DMS153 (cell line): ENCODE data around the gene FAM180A.

Experiments
- DNase-seq: peaks from one replicate; lab custom pipeline; 2025; lab: John Stamatoyannopoulos, UW

Gene FAM180A

DNA sequence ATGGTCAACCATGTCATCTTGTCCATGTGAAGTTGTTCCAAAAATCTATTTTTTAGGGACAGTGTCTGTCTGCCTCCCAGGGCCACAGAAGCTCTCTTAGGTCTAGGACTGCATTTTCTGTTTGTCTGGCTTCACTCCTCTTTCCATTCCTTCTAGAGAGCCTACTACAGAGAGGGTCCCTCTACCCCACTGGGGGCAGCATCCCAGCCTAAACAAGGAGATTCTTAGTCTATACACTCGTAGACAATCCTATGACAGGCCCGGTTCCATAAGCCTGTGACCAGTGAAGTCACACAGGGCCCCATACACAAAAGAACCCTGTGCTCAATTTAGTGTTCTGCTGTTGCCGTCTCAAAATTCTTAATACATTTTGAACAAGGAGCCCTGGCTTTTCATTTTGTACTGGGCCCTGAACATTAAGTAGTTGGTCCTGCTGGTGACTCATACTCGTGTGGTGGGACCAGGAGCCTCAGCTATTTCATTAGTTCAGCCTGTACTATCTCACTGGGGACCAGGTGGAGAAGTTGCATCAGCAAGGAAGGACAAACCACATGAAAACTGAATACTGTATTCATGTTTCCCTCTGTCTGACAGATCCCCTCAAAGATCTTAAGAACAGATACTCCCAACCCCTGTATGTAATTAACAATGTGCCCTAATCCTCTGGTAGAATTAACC, 23.5 kb upstream of the FAM180A start:
- DNase-seq, result no peak

DNA sequence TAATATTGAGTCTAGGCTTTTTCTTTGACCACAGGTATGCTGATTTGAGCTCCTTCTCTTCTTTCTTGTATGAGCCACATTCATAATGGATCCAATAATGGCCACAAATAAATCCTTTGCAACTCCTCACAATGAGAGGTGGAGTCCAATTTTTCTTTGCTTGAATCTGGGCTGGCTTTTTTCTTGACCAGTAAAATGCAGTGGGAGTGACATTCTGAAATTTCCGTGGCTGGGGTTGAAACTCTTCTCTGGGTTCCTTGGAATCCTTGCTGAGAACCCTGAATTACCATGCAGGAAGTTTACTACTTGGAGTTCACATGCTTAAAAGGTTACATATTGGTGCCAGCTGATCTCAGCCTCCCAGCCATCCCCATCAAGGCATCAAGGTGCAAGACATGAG, 22.4 kb upstream of the FAM180A start:
- DNase-seq, result no peak

DNA sequence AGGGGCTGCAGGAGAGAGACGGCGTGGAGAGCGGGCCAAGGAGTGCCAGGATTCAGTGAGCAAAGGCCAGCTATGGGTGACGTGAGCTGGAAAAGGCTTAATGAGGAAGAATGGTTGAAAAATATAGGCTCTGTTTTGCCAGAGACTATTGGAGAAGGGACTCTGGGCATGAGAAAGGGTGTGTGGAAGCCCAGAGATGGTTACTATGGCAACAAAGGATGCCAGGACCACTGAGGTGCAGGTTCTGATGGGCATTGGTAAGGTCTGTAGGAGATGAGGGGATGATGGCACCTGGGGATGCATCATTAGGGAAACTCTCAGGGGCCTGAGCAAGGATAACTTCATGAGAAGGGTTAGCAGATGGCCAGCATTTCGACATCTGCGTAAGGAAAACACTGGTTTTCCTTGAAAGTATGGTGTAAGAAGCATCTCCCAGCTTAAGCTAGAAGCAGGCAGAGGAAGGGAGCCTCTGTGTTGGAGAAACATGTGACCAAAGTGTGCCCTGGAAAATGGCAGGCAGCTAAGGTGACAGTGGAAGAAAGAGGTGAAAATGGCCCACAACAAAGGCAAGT, 21.6 kb upstream of the FAM180A start:
- no peak for DNase-seq

DNA sequence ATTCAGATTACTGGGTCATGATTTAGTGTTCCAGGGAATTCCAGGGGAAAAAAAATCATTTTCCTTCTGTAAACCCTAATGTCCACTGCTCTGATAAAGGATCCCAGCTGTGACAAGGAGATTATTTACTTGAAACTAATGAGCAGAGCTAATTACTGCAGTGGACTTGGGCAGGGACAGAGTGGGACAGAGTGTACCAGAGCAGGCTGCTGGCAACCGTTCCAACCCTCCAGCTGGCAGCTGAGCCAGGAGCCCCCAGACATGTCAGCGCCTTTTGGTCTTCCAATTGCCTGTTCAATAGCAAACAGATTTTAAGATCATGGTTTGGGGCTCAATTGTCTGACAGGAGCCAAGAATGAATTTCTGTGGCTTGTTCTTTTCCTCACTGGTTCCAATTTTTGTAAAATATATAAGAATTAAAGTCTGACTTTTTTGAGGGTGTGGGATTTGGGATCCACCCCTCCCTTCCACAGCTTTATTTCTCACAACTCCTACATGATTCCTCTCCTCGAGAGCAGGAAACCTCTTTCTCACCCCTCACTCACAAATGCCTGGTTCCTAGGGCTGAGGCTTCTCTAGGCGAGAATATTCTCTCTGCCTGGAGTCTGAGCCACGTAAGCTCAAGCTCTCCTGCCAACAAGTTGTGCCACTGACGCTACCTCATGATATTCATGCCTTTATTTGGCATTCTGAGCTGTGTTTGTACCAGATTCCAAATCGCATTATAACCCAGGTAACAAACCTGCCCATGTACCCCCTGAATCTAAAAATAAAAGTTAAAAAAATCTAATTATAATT, 20.6 kb upstream of the FAM180A start:
- no peak for DNase-seq

DNA sequence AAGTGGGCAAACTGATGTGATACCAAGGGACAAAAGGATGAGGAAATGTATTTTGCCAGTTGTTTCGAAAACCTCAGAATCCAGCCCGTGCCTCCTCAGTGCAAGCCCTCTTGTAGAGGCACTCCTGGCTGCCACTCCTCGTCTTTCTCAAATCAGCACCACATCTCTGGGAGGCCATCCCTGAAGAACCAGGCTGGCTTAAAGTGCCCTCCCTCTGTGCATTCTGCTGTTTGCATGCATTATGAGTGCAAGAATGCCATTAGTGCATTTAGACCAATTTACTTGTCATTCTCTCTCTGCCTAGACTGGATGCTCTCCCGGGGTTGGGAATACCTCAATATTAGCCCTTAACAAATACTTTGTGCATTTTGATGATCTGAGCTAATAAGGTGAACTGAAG, 19.9 kb upstream of the FAM180A start:
- no peak for DNase-seq

DNA sequence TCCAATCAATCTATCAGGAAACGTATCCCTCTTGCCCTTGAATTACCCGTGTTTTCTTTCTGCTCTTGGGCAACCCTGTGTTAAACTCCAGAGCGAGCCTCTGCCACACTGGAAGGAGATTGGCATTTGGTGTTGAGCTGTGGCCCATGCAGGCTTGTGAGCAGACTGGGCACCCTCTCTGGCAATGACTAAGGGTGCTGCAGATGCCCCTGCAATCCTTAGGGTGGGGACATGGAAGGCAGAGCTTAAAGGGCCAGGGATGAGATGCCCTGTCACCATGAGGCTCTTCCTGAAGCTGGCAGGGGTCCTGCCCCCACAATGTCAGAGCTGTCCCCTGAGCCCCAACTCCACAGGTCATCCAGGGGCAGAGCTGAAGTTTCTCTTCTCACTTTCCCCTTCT, 19.5 kb upstream of the FAM180A start:
- no peak for DNase-seq

DNA sequence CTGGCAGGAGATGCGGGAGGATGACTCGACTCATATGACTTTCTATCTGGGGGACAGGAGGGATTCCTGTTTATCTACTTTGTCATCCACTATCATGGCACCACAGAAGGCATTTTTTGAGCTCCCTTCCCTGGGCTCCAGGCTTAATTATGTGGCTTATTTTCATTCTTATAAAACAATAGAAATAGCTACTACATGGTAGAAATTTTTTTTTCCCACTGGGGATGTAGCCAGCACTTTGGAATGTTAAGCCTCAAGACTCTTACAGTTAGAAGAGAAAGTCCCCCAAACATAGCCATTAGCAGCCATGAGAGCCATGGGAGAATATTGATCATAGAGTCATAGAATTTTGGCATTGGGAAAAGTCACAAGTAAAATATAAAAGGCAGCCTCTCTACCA, 14.6 kb upstream of the FAM180A start:
- no peak for DNase-seq

DNA sequence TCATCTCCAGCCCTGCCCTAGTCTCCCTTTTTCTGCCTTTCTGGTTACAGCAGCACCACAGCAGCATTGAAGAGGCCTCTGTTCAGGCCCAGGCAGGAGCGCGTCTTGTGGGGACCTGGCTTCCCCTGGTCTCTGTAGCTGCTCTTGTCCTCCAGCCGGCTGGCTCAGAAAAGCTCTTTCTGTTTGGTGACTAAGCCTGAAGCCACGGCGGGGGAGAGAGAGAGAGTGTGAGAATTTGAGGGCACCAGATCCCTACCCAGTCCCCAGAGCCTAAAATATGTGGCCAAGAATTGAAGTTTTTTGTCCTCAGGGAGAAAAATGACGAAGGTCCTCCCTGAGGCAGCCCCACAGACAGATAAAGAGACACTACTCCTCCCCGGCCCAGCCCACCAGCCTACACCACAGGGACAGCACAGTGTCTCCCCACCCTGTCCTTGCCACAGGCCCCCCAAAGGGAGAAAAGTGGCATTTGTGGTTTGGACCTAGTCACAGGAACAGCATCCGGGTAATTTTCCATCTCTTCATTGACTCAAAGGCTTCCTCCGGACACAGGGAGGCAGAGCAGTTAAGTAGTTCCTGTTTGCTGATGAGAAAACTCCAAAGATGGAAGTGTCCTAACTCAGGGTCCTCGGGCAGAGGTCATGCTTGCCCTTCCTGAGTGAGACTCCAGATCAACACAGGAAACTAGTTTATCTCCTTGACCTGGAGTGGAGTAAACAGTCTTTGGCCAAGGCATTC, 13.3 kb upstream of the FAM180A start:
- no peak for DNase-seq

DNA sequence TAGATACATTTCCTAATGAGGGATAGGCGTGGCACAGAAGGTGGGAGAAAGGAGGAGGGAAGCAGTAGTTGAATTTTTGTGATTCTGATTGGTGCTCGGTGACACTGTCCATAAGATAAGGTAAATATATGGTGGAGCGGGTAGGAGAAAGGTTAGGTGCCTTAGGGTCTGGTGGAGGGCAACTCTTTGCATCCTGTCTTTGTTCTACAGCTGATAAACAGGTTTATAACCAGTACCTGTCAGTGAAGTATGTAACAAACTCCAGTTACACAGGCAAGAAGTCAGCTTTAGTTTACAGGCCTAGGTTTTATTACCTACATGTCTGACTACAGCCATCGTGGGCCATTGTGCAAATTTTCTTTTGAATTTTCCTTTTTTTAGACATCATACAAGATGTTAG, 10.9 kb upstream of the FAM180A start:
- DNase-seq, result no peak

DNA sequence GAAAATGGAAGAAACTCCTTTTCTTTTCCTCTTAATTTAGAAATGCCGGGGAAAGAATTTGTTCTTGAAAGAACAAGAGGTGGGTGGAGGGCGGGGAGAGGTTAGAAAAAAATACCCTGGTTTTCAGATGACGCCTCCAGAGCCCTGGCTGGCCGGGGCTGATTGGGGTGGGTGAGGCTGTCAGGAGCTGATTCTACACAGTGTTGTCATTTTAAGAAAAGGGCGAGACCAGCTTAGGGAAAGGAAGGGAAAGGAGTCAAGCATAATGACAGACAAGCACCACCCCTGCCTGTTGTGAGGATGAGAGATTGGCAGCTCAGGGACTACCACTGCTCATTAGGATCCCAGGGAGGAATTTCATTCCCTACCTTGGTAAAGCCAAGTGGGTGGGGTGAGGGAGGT, 9.9 kb upstream of the FAM180A start:
- no peak for DNase-seq

DNA sequence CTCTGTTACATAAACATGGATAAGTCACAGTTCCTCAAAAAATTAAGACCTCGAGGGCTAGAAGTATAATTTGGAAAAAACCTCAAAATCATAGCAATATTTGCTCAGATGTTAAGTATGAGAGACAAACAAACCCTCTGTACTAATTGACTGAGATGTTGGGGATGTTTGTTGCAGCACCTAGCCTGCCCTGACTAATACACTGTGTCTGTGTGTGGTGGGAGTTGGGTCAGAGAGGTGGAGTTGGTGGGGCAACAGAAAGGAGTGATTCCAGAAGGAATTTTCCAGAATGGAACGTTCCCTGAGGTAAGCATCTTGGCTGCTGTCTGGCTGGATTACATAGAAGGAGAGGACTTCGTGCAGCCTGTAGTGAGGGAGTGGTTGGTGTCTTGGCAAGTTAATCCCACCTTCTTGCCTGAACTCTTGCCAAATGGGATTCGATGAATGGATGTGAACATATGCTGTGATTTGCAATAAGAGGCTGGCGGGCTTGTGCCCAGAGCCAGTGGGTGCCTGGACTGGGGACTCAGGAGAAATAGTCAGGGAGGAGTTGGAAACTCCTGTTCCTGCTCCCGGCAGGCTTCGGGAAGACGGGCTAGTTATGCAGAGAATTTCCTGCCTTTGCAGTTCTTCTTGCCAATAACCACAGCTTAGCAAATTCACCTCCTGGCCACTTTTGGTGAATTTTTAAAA, 9.3 kb upstream of the FAM180A start:
- DNase-seq, result no peak

DNA sequence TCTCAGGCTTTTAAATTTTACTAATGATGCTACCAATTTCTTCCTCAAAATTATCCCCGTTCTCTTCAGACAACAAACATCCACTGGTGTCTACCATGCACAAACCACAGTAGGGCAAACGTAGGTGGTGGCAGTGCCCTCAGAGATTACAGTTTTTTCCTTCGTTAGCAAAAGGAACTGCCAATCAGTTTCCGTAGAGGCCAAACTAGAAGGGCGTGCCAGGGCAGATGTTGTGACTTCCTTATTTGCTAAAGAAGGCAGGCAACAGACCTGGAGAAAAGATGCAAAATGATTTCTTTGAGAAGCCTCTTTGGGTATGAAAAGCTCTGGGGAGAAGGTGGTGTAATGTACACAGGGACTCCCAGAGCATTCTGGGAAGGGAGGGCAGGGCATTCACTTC, 7.6 kb upstream of the FAM180A start:
- no peak for DNase-seq

DNA sequence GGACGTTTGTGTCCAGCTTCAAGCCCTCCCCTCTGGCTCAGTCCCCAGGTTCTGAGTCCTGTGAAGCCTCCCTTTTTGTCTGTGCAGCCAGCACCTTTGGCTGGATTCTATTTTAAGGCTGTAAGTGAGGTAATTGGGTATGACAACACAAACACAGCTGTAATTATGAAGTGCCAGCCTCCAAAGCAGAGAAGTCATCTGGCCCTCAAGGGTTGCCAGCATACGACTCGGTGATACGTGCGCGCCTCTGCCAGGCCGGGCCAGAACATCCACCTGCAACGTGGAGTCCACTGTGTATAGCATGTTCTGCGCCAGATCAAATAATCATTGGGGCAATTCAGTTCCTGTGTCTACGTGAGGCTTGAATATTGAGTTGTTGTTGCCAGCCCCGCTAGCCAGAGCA, 6.7 kb upstream of the FAM180A start:
- peak; percentile 17 for DNase-seq

DNA sequence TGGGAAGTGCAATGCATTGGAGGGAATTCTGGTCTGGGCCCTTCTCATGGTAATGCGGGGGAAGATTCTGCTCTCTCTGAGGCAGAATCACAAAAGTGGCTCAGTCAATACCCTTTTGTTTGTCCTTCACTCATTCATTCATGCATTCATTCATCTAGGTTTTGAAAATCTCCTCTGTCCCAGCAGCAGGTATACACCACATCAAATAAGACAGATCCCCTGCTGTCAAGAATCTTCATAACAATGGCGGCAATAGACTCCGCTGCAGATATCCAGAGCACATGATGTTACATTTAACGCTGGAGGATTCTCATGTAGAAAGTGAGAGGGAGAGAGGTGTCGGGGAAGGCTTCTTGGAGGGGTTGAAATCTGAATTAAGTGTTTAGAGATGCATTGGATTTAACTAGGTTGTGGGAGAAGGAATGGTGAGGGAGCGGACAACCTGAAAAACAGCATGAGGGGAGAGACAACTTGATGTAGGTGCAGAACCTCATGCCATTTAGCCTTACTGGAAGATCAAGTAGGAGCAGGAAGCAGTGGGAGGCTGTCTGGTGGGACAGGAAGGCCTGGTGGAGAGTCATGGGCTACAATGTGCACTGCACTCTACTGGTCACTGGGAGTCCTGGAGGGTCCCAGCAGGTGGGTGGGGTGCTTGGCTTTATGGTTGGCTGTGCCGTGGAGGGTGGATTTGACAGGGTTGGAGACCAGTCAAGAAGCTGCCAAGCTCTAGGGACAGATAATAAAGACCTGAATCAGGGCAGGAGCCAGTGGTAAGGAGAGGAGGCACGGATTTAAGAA, 5.2 kb upstream of the FAM180A start:
- no peak for DNase-seq

DNA sequence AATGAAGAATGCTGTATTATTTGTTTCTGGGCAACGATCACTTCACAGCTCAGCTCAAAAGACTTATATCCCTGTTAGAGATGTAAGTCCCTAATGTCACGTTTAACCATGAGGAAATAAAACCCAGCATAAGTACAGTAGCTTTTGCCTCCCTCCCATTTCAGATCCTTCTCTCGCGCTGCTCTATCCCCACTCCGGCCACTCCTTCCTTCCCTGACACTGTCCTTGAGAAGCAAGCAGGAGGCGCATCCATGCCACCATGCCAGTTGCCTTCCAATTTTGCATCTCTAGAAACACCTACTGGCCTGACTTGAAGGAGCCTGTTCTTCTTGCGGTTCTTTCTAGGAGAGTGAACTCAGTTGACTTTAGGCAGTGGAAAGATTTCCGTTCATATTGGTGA, 1.2 kb downstream of the FAM180A start:
- DNase-seq, result no peak

DNA sequence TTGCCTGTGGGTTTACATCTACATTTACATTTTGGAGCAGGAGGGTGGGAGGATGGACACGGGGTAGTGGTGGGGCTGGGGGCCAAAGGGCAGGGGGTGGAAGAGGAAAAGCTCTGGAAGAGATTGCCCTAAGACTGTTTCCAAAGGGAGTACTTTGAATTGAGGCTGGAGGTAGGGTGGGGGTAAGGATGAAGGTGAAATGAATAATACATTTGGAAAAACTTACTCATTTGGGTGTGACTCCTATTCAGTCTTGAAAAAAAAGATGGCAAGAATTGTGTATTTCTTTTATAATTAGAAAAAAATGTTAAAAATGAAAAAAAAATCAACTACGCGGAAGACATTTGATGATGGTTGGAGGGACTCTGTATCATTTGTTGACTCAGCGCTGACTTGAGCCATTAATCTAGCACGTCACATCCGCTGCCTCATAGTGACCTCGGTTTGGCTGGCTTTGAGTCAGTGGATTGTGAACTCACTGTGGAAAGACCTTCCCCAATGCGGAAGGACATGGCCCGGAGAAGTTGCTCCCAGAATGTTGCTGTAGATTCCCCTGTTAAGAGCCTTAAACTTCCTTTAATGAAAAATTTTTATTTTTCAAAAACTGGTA, 2.8 kb downstream of the FAM180A start:
- DNase-seq, result no peak

DNA sequence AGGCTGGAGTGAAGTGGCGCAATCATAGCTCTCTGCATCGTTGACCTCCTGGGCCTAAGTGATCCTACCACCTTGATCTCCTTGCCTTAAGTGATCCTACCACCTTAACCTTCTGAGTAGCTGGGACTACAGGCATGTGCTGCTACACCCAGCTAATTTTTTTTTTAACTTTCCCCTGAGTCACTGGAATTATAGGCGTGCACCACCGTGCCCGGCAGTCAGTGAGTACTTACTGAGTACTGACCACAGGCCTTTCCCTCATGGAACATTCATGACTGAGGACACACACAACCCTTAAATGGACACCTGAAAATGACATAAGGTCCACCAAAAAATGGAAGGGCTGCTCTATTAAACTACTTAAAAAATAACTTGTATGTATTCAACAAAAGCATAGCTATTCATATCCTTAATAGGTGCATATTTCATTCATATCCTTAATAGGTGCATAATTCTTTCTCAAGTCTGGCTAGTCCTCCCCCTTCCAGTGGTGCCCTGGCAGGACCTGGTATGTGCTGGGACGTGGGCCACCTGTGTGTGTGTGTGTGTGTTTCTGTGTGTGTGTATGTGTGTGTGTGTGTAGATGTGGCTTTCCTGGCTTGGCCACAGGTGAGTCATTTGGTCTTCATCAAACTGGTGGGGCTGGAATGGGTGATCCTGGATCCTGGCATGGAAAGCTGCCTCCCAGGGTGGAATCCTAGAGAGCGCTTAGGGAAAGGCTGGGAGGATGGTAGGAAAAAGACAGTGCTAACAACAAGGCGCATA, 3.5 kb downstream of the FAM180A start:
- no peak for DNase-seq

DNA sequence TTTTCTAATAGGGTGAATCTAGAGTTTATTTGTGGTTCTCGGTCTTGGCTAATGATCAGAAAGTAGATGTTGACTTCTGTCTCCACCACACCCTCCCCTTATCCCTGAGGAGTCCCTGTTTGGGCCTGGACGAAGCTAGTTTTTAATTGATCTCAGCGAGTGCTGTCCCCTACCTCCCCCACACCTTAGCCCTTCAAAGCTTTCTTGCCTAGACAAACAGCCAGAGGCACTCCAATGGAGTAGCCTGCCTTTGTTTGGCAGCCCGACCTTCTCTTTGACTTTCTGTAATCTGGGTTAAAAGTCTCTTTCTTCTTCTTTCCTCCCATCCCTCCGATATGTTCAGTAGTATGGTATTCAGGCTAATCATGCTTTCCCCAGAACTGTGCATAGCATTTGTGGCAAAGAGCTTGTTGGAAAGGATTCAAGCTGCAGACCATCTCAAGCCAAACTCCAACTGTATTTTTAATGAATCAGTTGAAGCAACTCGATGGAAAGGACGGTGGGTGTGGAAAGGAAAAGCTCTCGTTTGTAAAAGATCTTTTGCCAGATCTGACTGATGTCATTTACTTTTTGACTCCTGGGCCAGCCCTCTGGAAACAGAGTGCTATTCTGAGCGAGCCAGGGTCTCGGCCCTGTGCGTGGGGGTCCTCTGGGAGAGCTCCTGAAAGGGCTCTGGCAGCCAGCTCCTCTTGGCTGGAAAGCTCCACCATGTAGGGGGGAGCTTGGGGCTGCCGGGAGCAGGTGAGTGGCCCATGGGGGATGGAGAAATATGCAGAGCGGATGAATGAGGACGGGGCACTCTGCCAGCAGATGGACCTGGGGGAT, 4.5 kb downstream of the FAM180A start:
- DNase-seq, result no peak

DNA sequence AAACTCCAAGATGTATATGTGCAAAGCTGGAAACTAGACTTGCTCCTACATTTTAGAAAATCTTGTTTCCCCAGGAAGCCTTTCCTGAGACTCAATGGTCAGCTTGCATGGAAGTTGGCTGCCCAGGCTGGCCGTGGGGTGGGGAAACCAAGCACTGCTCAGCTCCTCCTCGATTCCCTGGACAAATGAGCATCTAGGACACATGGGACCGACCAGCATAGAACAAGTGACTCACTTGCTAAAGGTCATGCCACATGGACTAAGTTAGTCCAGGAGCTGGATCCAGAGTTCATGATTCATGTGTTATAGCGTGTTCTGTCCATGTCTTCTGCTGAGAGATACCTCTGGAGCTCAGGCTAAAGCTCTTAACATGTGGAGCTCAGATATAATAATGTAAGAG, 6.2 kb downstream of the FAM180A start:
- DNase-seq, result no peak
